HL-60 (cell line): Measurements from ENCODE around the gene ACRV1.

Experiments
- CTCF ChIP-seq: IDR thresholded peaks from one replicate; pipeline ENCODE4 v1.5.1; 2011; ENCODE audit warnings: low read length, control low read depth, inconsistent platforms; ENCODE audit not compliant: insufficient read depth
- GABPA ChIP-seq: IDR thresholded peaks from 2 replicates; pipeline ENCODE4 v1.6.1; 2012; ENCODE audit warnings: low read depth
- POLR2AphosphoS5 ChIP-seq: IDR thresholded peaks from 2 replicates; pipeline ENCODE4 v1.6.1; 2012; ENCODE audit warnings: low read depth
- REST ChIP-seq: IDR thresholded peaks from 2 replicates; pipeline ENCODE4 v1.6.1; 2012; ENCODE audit warnings: low read depth; ENCODE audit not compliant: insufficient replicate concordance
- SPI1 ChIP-seq: IDR thresholded peaks from 2 replicates; pipeline ENCODE4 v1.6.1; 2012; ENCODE audit warnings: low read depth, mild to moderate bottlenecking, borderline replicate concordance

- TF ChIP-seq CTCF (no peak), POLR2AphosphoS5 (no peak), SPI1 (no peak), REST (no peak), GABPA (no peak)
Measured at GRCh38 chr11:125692887-125693286, 12.2 kb upstream of the ACRV1 start.
